CD4-positive, CD25-positive, alpha-beta regulatory T cell (primary cell): ENCODE results near the gene RCL1. TPM values are rescaled to one million over a fixed set of nuclear protein-coding genes. Genes with fewer than 3 reads are reported as not detected.

Source experiments
- ATAC-seq, 2 donors: fragments of 150-1000 bp; cut with Tn5 transposase; one replicate each; pipeline ENCODE4 v1.10.0; 2021; ENCODE audit warnings: low read depth in 2 of 2, moderate number of reproducible peaks in 2 of 2, moderate library complexity in 1 of 2
- DNase-seq, 3 donors: peaks; one replicate each; pipeline versions ENCODE4 v3.0.0 to v3.0.0-alpha.2; 2012 to 2022; ENCODE audit warnings: mixed read lengths in 1 of 3
- H3K27ac ChIP-seq: one replicate; pipeline ENCODE4 v1.7.0; 2013; ENCODE audit warnings: mild to moderate bottlenecking, low read length; ENCODE audit not compliant: insufficient read depth, poor library complexity, severe bottlenecking
- H3K27me3 ChIP-seq: one replicate; pipeline ENCODE4 v1.7.0; 2013; ENCODE audit warnings: low read length; ENCODE audit not compliant: control insufficient read depth, insufficient read depth
- H3K36me3 ChIP-seq: one replicate; pipeline ENCODE4 v1.7.0; 2013; ENCODE audit warnings: mild to moderate bottlenecking, low read length, moderate library complexity; ENCODE audit not compliant: control insufficient read depth, insufficient read depth
- H3K4me1 ChIP-seq: 2 replicates; pipeline ENCODE4 v1.7.0; 2013; ENCODE audit warnings: mild to moderate bottlenecking, low read length; ENCODE audit not compliant: insufficient read depth, control insufficient read depth, poor library complexity, severe bottlenecking
- H3K4me3 ChIP-seq: one replicate; pipeline ENCODE4 v1.7.0; 2013; ENCODE audit warnings: low read depth, mild to moderate bottlenecking, low read length, moderate library complexity
- H3K9me3 ChIP-seq, 2 experiments: 1 replicate in 1 of 2; 2 replicates in 1 of 2; pipeline ENCODE4 v1.7.0; 2013; ENCODE audit warnings: low read length in 2 of 2, mild to moderate bottlenecking in 1 of 2, moderate library complexity in 1 of 2; ENCODE audit not compliant: control insufficient read depth in 2 of 2
- H3K27ac Mint-ChIP-seq, 3 donors: one replicate each; pipeline ENCODE4 v1.8.0; 2020 to 2022; ENCODE audit warnings: mild to moderate bottlenecking in 3 of 3, mixed read lengths in 3 of 3, moderate library complexity in 2 of 3
- H3K27me3 Mint-ChIP-seq: one replicate; pipeline ENCODE4 v1.8.0; 2022; ENCODE audit warnings: mild to moderate bottlenecking, mixed read lengths
- H3K36me3 Mint-ChIP-seq: one replicate; pipeline ENCODE4 v1.8.0; 2020; ENCODE audit warnings: mixed read lengths
- H3K4me1 Mint-ChIP-seq, 4 donors: one replicate each; pipeline ENCODE4 v1.8.0; 2020 to 2022; ENCODE audit warnings: mixed read lengths in 4 of 4, mild to moderate bottlenecking in 1 of 4
- H3K4me3 Mint-ChIP-seq, 4 donors: one replicate each; pipeline ENCODE4 v1.8.0; 2020 to 2022; ENCODE audit warnings: mild to moderate bottlenecking in 4 of 4, mixed read lengths in 4 of 4, moderate library complexity in 3 of 4
- H3K9me3 Mint-ChIP-seq, 7 donors: one replicate each; pipeline ENCODE4 v1.8.0; 2020 to 2022; ENCODE audit warnings: mixed read lengths in 7 of 7, mild to moderate bottlenecking in 3 of 7, moderate library complexity in 2 of 7
- polyA plus RNA-seq, 4 donors: library from polyadenylated mRNA; unstranded; fragments of 300-500 nt; fragmentation: Illumina TruSeq; gene quantifications; one replicate each; pipeline ENCODE4 v1.2.3, GENCODE V29; 2021
- total RNA-seq: library from RNA; stranded (reverse); gene quantifications from one replicate; pipeline ENCODE4 v1.2.3, GENCODE V29; 2022

RCL1 gene
- total and polyA plus RNA-seq, 5 donors from 2014 or later, result 13.3 to 27.9 (median 15.4) TPM

GRCh38 chr9:4831119-4831518, 38.4 kb downstream of the RCL1 start:
- H3K27ac Mint-ChIP-seq, result peak overlapping the region in 1 of 3 donors; percentile 35
- Histone ChIP-seq H3K36me3 (peaks cover 23% of the 10 kb centered on the region), H3K9me3 (no peaks in the 10 kb centered on the region), H3K27me3 (no peaks in the 10 kb centered on the region), H3K4me1 (no peaks in the 10 kb centered on the region), H3K4me3 (no peak overlapping the region), H3K27ac (no peak overlapping the region)
- no peaks in the 10 kb centered on the region for H3K9me3 Mint-ChIP-seq
- H3K4me3 Mint-ChIP-seq, result no peak overlapping the region
- peaks cover 4% of the 10 kb centered on the region for H3K27me3 Mint-ChIP-seq
- peaks cover 4 to 22% (median 12%) of the 10 kb centered on the region in 4 donors for H3K4me1 Mint-ChIP-seq
- H3K36me3 Mint-ChIP-seq, result peaks cover 48% of the 10 kb centered on the region
- ATAC-seq, result no peak
- no peak for DNase-seq

GRCh38 chr9:4831944-4832343, 39.2 kb downstream of the RCL1 start:
- Histone ChIP-seq H3K4me1 (no peaks in the 10 kb centered on the region), H3K9me3 (no peaks in the 10 kb centered on the region), H3K27ac (no peak overlapping the region), H3K27me3 (no peaks in the 10 kb centered on the region), H3K36me3 (peaks cover 18% of the 10 kb centered on the region), H3K4me3 (no peak overlapping the region)
- H3K36me3 Mint-ChIP-seq, result peaks cover 51% of the 10 kb centered on the region
- H3K27ac Mint-ChIP-seq, result peak overlapping the region in 1 of 3 donors; percentile 42
- ATAC-seq (no peak), DNase-seq (no peak)
- H3K27me3 Mint-ChIP-seq, result peaks cover 4% of the 10 kb centered on the region
- no peaks in the 10 kb centered on the region for H3K9me3 Mint-ChIP-seq
- H3K4me1 Mint-ChIP-seq, result peaks cover 4 to 22% (median 13%) of the 10 kb centered on the region in 4 donors
- no peak overlapping the region for H3K4me3 Mint-ChIP-seq

GRCh38 chr9:4832786-4833579, 40.2 kb downstream of the RCL1 start:
- Histone ChIP-seq H3K9me3 (no peaks in the 10 kb centered on the region), H3K4me3 (no peak overlapping the region), H3K27ac (no peak overlapping the region), H3K4me1 (no peaks in the 10 kb centered on the region), H3K36me3 (peaks cover 15% of the 10 kb centered on the region), H3K27me3 (no peaks in the 10 kb centered on the region)
- Mint-ChIP-seq H3K36me3 (peaks cover 47% of the 10 kb centered on the region), H3K9me3 (no peaks in the 10 kb centered on the region), H3K27me3 (no peaks in the 10 kb centered on the region), H3K4me1 (peaks cover 4 to 22% (median 12%) of the 10 kb centered on the region in 4 donors), H3K27ac (peak overlapping the region in 1 of 3 donors; percentile 42), H3K4me3 (no peak overlapping the region)
- ATAC-seq (no peak), DNase-seq (peak in 1 of 3 donors; percentile 39)

GRCh38 chr9:4833781-4834560, 41.2 kb downstream of the RCL1 start:
- no peak overlapping the region for H3K4me3 ChIP-seq
- Mint-ChIP-seq H3K36me3 (peaks cover 55% of the 10 kb centered on the region), H3K27me3 (no peaks in the 10 kb centered on the region), H3K27ac (no peak overlapping the region), H3K4me1 (peaks cover 4 to 24% (median 12%) of the 10 kb centered on the region in 4 donors), H3K4me3 (no peak overlapping the region), H3K9me3 (no peaks in the 10 kb centered on the region)
- no peak for ATAC-seq
- H3K36me3 ChIP-seq, result peaks cover 15% of the 10 kb centered on the region
- no peak for DNase-seq
- no peaks in the 10 kb centered on the region for H3K4me1 ChIP-seq
- no peaks in the 10 kb centered on the region for H3K9me3 ChIP-seq
- H3K27me3 ChIP-seq, result no peaks in the 10 kb centered on the region
- H3K27ac ChIP-seq, result no peak overlapping the region

GRCh38 chr9:4836676-4837075, 43.9 kb downstream of the RCL1 start:
- Histone ChIP-seq H3K27me3 (no peaks in the 10 kb centered on the region), H3K27ac (no peak overlapping the region), H3K4me1 (no peaks in the 10 kb centered on the region), H3K36me3 (peaks cover 19% of the 10 kb centered on the region), H3K9me3 (no peaks in the 10 kb centered on the region), H3K4me3 (no peak overlapping the region)
- H3K27me3 Mint-ChIP-seq, result no peaks in the 10 kb centered on the region
- H3K4me1 Mint-ChIP-seq, result peaks cover 6 to 24% (median 14%) of the 10 kb centered on the region in 4 donors
- DNase-seq (no peak), ATAC-seq (no peak)
- H3K36me3 Mint-ChIP-seq, result peaks cover 63% of the 10 kb centered on the region
- no peaks in the 10 kb centered on the region for H3K9me3 Mint-ChIP-seq
- H3K27ac Mint-ChIP-seq, result peak overlapping the region in 2 of 3 donors; percentile 27 to 72
- H3K4me3 Mint-ChIP-seq, result no peak overlapping the region

GRCh38 chr9:4837261-4838188, 44.8 kb downstream of the RCL1 start:
- Histone ChIP-seq H3K9me3 (no peaks in the 10 kb centered on the region), H3K4me1 (no peaks in the 10 kb centered on the region), H3K4me3 (no peak overlapping the region), H3K27ac (no peak overlapping the region), H3K27me3 (no peaks in the 10 kb centered on the region), H3K36me3 (peaks cover 24% of the 10 kb centered on the region)
- peaks cover 62% of the 10 kb centered on the region for H3K36me3 Mint-ChIP-seq
- peaks cover 6 to 23% (median 12%) of the 10 kb centered on the region in 4 donors for H3K4me1 Mint-ChIP-seq
- no peaks in the 10 kb centered on the region for H3K9me3 Mint-ChIP-seq
- H3K4me3 Mint-ChIP-seq, result no peak overlapping the region
- no peak for DNase-seq
- ATAC-seq, result no peak
- no peaks in the 10 kb centered on the region for H3K27me3 Mint-ChIP-seq
- no peak overlapping the region for H3K27ac Mint-ChIP-seq

- Mint-ChIP-seq H3K4me1 (peaks cover 2 to 23% (median 10%) of the 10 kb centered on the region in 4 donors), H3K27me3 (no peaks in the 10 kb centered on the region), H3K36me3 (peaks cover 59% of the 10 kb centered on the region), H3K27ac (no peak overlapping the region), H3K4me3 (no peak overlapping the region), H3K9me3 (no peaks in the 10 kb centered on the region)
- ATAC-seq (no peak), DNase-seq (no peak)
- Histone ChIP-seq H3K27ac (no peak overlapping the region), H3K4me3 (no peak overlapping the region), H3K36me3 (peaks cover 20% of the 10 kb centered on the region), H3K27me3 (no peaks in the 10 kb centered on the region), H3K4me1 (no peaks in the 10 kb centered on the region), H3K9me3 (no peaks in the 10 kb centered on the region)
Observed at GRCh38 chr9:4838189-4838546, 45.4 kb downstream of the RCL1 start.
